SK-N-MC (cell line): ENCODE results near the gene MXRA8.

ENCODE experiments used
- EZH2 ChIP-seq: fragments of 200-600 bp; sonication (generic); IDR thresholded peaks from one replicate; pipeline ENCODE4 v1.6.1; 2017; ENCODE audit warnings: antibody characterized with exemption
- FOXP2 ChIP-seq: optimal IDR thresholded peaks from 2 replicates; pipeline ENCODE3; 2011; ENCODE audit warnings: mild to moderate bottlenecking, moderate library complexity; ENCODE audit not compliant: insufficient read depth; ENCODE audit errors: extremely low read length, control extremely low read depth
- POLR2AphosphoS5 ChIP-seq: IDR thresholded peaks from 2 replicates; pipeline ENCODE4 v1.6.1; 2012; ENCODE audit warnings: mild to moderate bottlenecking, low read depth, low read length, borderline replicate concordance

- TF ChIP-seq EZH2 (no peak), POLR2AphosphoS5 (no peak), FOXP2 (no peak)
These were observed 15.7 kb downstream of the MXRA8 start for GRCh38 chr1:1342584-1343115.
